Upper lobe of left lung (tissue), 6 donors: ENCODE measurements around the gene TINCR. TPM values are rescaled to one million over a fixed set of nuclear protein-coding genes. Genes with fewer than 3 reads are reported as not detected.

Source experiments
- ATAC-seq, 2 donors: fragments of 200-7000 bp; cut with Tn5 transposase; one replicate each; pipeline ENCODE4 v1.9.1; 2022; ENCODE audit warnings: mild to moderate bottlenecking in 2 of 2, moderate library complexity in 2 of 2; ENCODE audit not compliant: low FRiP score in 2 of 2
- DNase-seq, 2 donors: peaks; one replicate each; pipeline ENCODE4 v3.0.0-alpha.2; 2019 to 2020
- H3K27ac ChIP-seq, 4 donors: fragments of 200-600 bp; sonication (generic); one replicate each; pipeline ENCODE4 v1.5.1; 2016 to 2019
- H3K27me3 ChIP-seq, 4 donors: fragments of 200-600 bp; sonication (generic); one replicate each; pipeline ENCODE4 v1.5.1; 2017 to 2019
- H3K36me3 ChIP-seq, 4 donors: fragments of 200-600 bp; sonication (generic); one replicate each; pipeline ENCODE4 v1.5.1; 2016 to 2019
- H3K4me1 ChIP-seq, 4 donors: fragments of 200-600 bp; sonication (generic); one replicate each; pipeline ENCODE4 v1.5.1; 2018 to 2019
- H3K4me3 ChIP-seq, 4 donors: fragments of 200-600 bp; sonication (generic); one replicate each; pipeline ENCODE4 v1.5.1; 2017 to 2019; ENCODE audit warnings: mild to moderate bottlenecking in 2 of 4, moderate library complexity in 1 of 4
- H3K9me3 ChIP-seq, 4 donors: fragments of 200-600 bp; sonication (generic); one replicate each; pipeline ENCODE4 v1.5.1; 2018 to 2019
- EP300 ChIP-seq, 4 donors: sonication (generic); formaldehyde crosslinking; IDR thresholded peaks; one replicate each; pipeline ENCODE4 v1.5.1; 2017; ENCODE audit warnings: antibody characterized with exemption in 4 of 4, control low read depth in 2 of 4
- POLR2A ChIP-seq, 4 donors: fragments of 450-650 bp; IDR thresholded peaks; one replicate each; pipeline ENCODE4 v1.5.1; 2016 to 2017; ENCODE audit warnings: antibody characterized with exemption in 4 of 4, mild to moderate bottlenecking in 2 of 4
- POLR2AphosphoS5 ChIP-seq, 2 donors: sonication (generic); formaldehyde crosslinking; IDR thresholded peaks; one replicate each; pipeline ENCODE4 v1.5.1; 2017; ENCODE audit warnings: antibody characterized with exemption in 2 of 2
- WGBS, 2 donors: methylation state at CpG; one replicate each; pipeline ENCODE4 v1.1.5; 2017 to 2018; 5-methylcytosine and 5-hydroxymethylcytosine counted together
- total RNA-seq, 6 donors: library from RNA; depleted of rRNA in 4 of 6; stranded (reverse); fragments of >200 nt in 4 of 6; gene quantifications; one replicate each; pipeline versions ENCODE4 v1.1.0 to v1.2.1, GENCODE V29; 2016 to 2021
- TF ChIP-seq, protein P1 (sequence below), 6 experiments: fragments of 450-650 bp in 4 of 6; fragments of 200-600 bp in 2 of 6; sonication (generic) in 2 of 6; IDR thresholded peaks; one replicate each; pipeline ENCODE4 v1.5.1; 2016 to 2019; ENCODE audit warnings: antibody characterized with exemption in 6 of 6
- donor health status: DM: no; HTN: no; CAD: no; lungs with moderate emphysema.
- donor health status: DM: no; HTN: yes; CAD: no; lungs with severe emphysema.

Gene TINCR
- total RNA-seq, 6 donors from 2014 or later, result 3.1 to 12.8 (median 4.3) TPM

DNA sequence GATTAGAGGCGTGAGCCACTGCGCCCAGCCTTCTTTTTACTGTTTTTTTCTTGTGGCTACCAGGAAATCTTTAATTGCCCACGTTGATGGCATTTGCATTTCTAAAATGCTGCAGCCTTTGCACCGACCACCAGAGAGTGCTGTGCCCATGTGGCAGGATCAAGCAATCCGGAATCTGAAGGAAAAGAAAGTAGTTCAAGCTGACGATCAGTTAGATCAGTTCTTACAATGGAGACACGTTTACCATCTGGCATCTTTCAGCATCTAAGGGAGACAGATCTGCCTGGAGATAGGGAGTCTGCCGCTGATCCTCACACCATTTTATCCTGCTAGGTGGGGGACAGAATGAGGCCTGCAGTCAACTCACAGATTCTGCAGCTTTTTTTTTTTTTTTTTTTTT, 19.9 kb downstream of the TINCR start:
- H3K27me3 ChIP-seq, result no peaks in the 10 kb centered on the region
- no peaks in the 10 kb centered on the region for H3K36me3 ChIP-seq
- 38 to 45% methylated on average over 8 of the region's 8 CpGs for WGBS, 2 donors
- no peak overlapping the region for H3K27ac ChIP-seq
- H3K4me3 ChIP-seq, result no peak overlapping the region
- ATAC-seq (peak in 1 of 2 donors; percentile 16), DNase-seq (no peak)
- TF ChIP-seq POLR2A (IDR thresholded peaks at IDR 0.05), result no peak
- TF ChIP-seq, protein P1, sequence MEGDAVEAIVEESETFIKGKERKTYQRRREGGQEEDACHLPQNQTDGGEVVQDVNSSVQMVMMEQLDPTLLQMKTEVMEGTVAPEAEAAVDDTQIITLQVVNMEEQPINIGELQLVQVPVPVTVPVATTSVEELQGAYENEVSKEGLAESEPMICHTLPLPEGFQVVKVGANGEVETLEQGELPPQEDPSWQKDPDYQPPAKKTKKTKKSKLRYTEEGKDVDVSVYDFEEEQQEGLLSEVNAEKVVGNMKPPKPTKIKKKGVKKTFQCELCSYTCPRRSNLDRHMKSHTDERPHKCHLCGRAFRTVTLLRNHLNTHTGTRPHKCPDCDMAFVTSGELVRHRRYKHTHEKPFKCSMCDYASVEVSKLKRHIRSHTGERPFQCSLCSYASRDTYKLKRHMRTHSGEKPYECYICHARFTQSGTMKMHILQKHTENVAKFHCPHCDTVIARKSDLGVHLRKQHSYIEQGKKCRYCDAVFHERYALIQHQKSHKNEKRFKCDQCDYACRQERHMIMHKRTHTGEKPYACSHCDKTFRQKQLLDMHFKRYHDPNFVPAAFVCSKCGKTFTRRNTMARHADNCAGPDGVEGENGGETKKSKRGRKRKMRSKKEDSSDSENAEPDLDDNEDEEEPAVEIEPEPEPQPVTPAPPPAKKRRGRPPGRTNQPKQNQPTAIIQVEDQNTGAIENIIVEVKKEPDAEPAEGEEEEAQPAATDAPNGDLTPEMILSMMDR (IDR thresholded peaks at IDR 0.05), result peak in 4 of 6 experiments; percentile 14 to 47 (median 30)
- H3K4me1 ChIP-seq, result no peaks in the 10 kb centered on the region
- H3K9me3 ChIP-seq, result no peaks in the 10 kb centered on the region

GRCh38 chr19:5545984-5546383, 21.8 kb downstream of the TINCR start:
- TF ChIP-seq, protein P1 (IDR thresholded peaks at IDR 0.05), result no peak
- no peak for DNase-seq
- Histone ChIP-seq H3K27me3 (no peaks in the 10 kb centered on the region), H3K4me1 (no peaks in the 10 kb centered on the region), H3K4me3 (no peak overlapping the region), H3K36me3 (no peaks in the 10 kb centered on the region), H3K27ac (no peak overlapping the region), H3K9me3 (no peaks in the 10 kb centered on the region)
- 78 to 85% methylated on average over 4 of the region's 4 CpGs for WGBS, 2 donors
- ATAC-seq, result no peak

- no peaks in the 10 kb centered on the region for H3K36me3 ChIP-seq
- no peaks in the 10 kb centered on the region for H3K27me3 ChIP-seq
- no peak overlapping the region for H3K4me3 ChIP-seq
- H3K27ac ChIP-seq, result no peak overlapping the region
- H3K9me3 ChIP-seq, result no peaks in the 10 kb centered on the region
- no peak for DNase-seq
- H3K4me1 ChIP-seq, result no peaks in the 10 kb centered on the region
- ATAC-seq, result no peak
- TF ChIP-seq, protein P1 (IDR thresholded peaks at IDR 0.05), result no peak
- no peak for TF ChIP-seq EP300 (IDR thresholded peaks at IDR 0.05)
- TF ChIP-seq POLR2A (IDR thresholded peaks at IDR 0.05), result no peak
- no peak for TF ChIP-seq POLR2AphosphoS5 (IDR thresholded peaks at IDR 0.05)
- 84 to 86% methylated on average over 5 of the region's 5 CpGs for WGBS, 2 donors
Measured at GRCh38 chr19:5545051-5545450, 22.7 kb downstream of the TINCR start.

GRCh38 chr19:5542665-5543064, 25.1 kb downstream of the TINCR start:
- no peak for ATAC-seq
- TF ChIP-seq, protein P1 (IDR thresholded peaks at IDR 0.05), result no peak
- TF ChIP-seq POLR2A (IDR thresholded peaks at IDR 0.05), result no peak
- no peak for TF ChIP-seq EP300 (IDR thresholded peaks at IDR 0.05)
- TF ChIP-seq POLR2AphosphoS5 (IDR thresholded peaks at IDR 0.05), result no peak

GRCh38 chr19:5541456-5541855, 26.3 kb downstream of the TINCR start:
- TF ChIP-seq EP300 (IDR thresholded peaks at IDR 0.05) (no peak), POLR2AphosphoS5 (IDR thresholded peaks at IDR 0.05) (no peak), POLR2A (IDR thresholded peaks at IDR 0.05) (no peak)
- TF ChIP-seq, protein P1 (IDR thresholded peaks at IDR 0.05), result no peak
- Histone ChIP-seq H3K27me3 (peaks cover 0 to 4% (median 0%) of the 10 kb centered on the region in 4 donors), H3K36me3 (no peaks in the 10 kb centered on the region), H3K9me3 (no peaks in the 10 kb centered on the region), H3K4me3 (no peak overlapping the region), H3K4me1 (peaks cover 0 to 4% (median 0%) of the 10 kb centered on the region in 4 donors), H3K27ac (no peak overlapping the region)
- ATAC-seq (no peak), DNase-seq (no peak)
- WGBS, 2 donors, result 82 to 88% methylated on average over 1 to 7 of the region's 7 CpGs

More at GRCh38 chr19:5542665-5543064, 25.1 kb downstream of the TINCR start:
- H3K4me3 ChIP-seq, result no peak overlapping the region
- no peaks in the 10 kb centered on the region for H3K27me3 ChIP-seq
- no peaks in the 10 kb centered on the region for H3K4me1 ChIP-seq
- DNase-seq, result no peak
- H3K27ac ChIP-seq, result no peak overlapping the region
- WGBS, 2 donors, result 34 to 39% methylated on average over 8 of the region's 8 CpGs
- H3K36me3 ChIP-seq, result no peaks in the 10 kb centered on the region
- no peaks in the 10 kb centered on the region for H3K9me3 ChIP-seq
